NOMO-1 treated with DMSO at 0.1 percent for 48 hours (cell line): ENCODE measurements around the gene DBNDD2.

Experiments used
- DNase-seq: peaks from one replicate; lab custom pipeline; 2025; ENCODE audit not compliant: unreplicated experiment; lab: John Stamatoyannopoulos, UW

DBNDD2 gene

GRCh38 chr20:45415822-45416637 is 7.9 kb downstream of the DBNDD2 start, which contains the start of gene PIGT:
Gene PIGT (plus strand): TSS chr20:45416141. CDS start chr20:45416157, 16 bp downstream.
- DNase-seq: peak; percentile 85

- DNase-seq: no peak
Observed at GRCh38 chr20:45416917-45417316, 8.8 kb downstream of the DBNDD2 start.

- DNase-seq: no peak
Observed at GRCh38 chr20:45419188-45420091, 11.4 kb downstream of the DBNDD2 start.

GRCh38 chr20:45420125-45420524 is 12.0 kb downstream of the DBNDD2 start:
- DNase-seq: no peak

- no peak for DNase-seq
Observed at GRCh38 chr20:45423700-45424099, 15.6 kb downstream of the DBNDD2 start.

GRCh38 chr20:45425561-45425960 is 17.5 kb downstream of the DBNDD2 start:
- DNase-seq: no peak

GRCh38 chr20:45426320-45427016 is 18.4 kb downstream of the DBNDD2 start:
- DNase-seq: no peak

GRCh38 chr20:45427236-45428149 is 19.4 kb downstream of the DBNDD2 start:
- no peak for DNase-seq

GRCh38 chr20:45429618-45430017 is 21.5 kb downstream of the DBNDD2 start:
- no peak for DNase-seq

- peak; percentile 91 for DNase-seq
Observed at GRCh38 chr20:45432294-45432693, 24.2 kb downstream of the DBNDD2 start.

- no peak for DNase-seq
Observed at GRCh38 chr20:45433316-45433715, 25.2 kb downstream of the DBNDD2 start.

GRCh38 chr20:45433976-45434375 is 25.9 kb downstream of the DBNDD2 start:
- no peak for DNase-seq

- peak; percentile 77 for DNase-seq
Observed at GRCh38 chr20:45436732-45437485, 28.8 kb downstream of the DBNDD2 start.

GRCh38 chr20:45440424-45440823 is 32.3 kb downstream of the DBNDD2 start:
- DNase-seq: no peak

- DNase-seq: no peak
Observed at GRCh38 chr20:45440891-45441685, 33.0 kb downstream of the DBNDD2 start.

- no peak for DNase-seq
Observed at GRCh38 chr20:45441746-45442145, 33.7 kb downstream of the DBNDD2 start.

- DNase-seq: no peak
Observed at GRCh38 chr20:45444050-45444449, 36.0 kb downstream of the DBNDD2 start.

- DNase-seq: peak; percentile 19
Observed at GRCh38 chr20:45445805-45446562, 37.9 kb downstream of the DBNDD2 start.
